Chondrocyte (in vitro differentiated cells): Measurements from ENCODE around the gene MAD2L2. TPM values are rescaled to one million over a fixed set of nuclear protein-coding genes. Genes with fewer than 3 reads are reported as not detected.

Experiments
- DNase-seq: peaks from one replicate; pipeline ENCODE4 v3.0.0; 2021; ENCODE audit warnings: mixed read lengths, low spot score
- H3K27ac Mint-ChIP-seq: one replicate; pipeline ENCODE4 v1.8.0; 2021; ENCODE audit warnings: mild to moderate bottlenecking, moderate library complexity, mixed read lengths; ENCODE audit not compliant: unreplicated experiment
- H3K27me3 Mint-ChIP-seq: 2 replicates; pipeline ENCODE4 v1.8.0; 2021; ENCODE audit warnings: low read depth, mixed read lengths
- H3K36me3 Mint-ChIP-seq: 2 replicates; pipeline ENCODE4 v1.8.0; 2021; ENCODE audit warnings: low read depth, mixed read lengths
- H3K4me1 Mint-ChIP-seq: 2 replicates; pipeline ENCODE4 v1.8.0; 2021; ENCODE audit warnings: low read depth, mild to moderate bottlenecking, mixed read lengths
- H3K4me3 Mint-ChIP-seq: one replicate; pipeline ENCODE4 v1.8.0; 2021; ENCODE audit warnings: mild to moderate bottlenecking, moderate library complexity, mixed read lengths; ENCODE audit not compliant: unreplicated experiment
- H3K9me3 Mint-ChIP-seq: 2 replicates; pipeline ENCODE4 v1.8.0; 2021; ENCODE audit warnings: low read depth, mixed read lengths
- total RNA-seq: library from RNA; stranded (reverse); gene quantifications from 3 replicates; pipeline ENCODE4 v1.2.1, GENCODE V29; 2021
- TF ChIP-seq, protein P1 (sequence below): fragments of 200-600 bp; sonication (generic); IDR thresholded peaks from 2 replicates; pipeline ENCODE4 v1.5.0; 2021; ENCODE audit warnings: antibody characterized with exemption, mild to moderate bottlenecking, moderate library complexity

MAD2L2 gene
- total RNA-seq, 1 donor from 2014 or later, result 31.8 TPM

DNA sequence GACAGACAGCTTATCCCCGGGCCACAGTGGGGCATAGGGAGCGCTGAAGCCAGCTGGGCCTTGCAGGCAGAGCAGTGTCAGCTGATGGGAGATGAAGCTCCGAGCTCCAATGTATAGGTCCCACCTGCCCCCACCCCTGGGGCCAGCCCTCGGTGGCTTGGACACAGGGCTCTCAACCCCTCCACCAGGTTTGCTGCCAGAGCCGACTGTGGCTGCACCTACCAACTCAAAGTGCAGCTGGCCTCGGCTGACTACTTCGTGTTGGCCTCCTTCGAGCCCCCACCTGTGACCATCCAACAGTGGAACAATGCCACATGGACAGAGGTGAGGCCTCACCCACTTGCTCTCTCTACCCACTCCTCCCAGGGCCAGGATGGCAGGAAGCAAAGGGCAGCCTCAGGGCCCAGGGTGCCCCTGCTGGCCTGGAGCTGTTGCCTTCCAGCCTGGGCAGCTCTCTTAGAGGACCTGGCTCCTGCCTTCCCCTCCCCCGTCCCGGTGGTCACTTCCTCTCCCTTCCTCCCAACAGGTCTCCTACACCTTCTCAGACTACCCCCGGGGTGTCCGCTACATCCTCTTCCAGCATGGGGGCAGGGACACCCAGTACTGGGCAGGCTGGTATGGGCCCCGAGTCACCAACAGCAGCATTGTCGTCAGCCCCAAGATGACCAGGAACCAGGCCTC is 7.7 kb downstream of the MAD2L2 start:
- H3K4me1 Mint-ChIP-seq, result no peaks in the 10 kb centered on the region
- H3K4me3 Mint-ChIP-seq, result no peak overlapping the region
- DNase-seq, result no peak
- TF ChIP-seq, protein P1, sequence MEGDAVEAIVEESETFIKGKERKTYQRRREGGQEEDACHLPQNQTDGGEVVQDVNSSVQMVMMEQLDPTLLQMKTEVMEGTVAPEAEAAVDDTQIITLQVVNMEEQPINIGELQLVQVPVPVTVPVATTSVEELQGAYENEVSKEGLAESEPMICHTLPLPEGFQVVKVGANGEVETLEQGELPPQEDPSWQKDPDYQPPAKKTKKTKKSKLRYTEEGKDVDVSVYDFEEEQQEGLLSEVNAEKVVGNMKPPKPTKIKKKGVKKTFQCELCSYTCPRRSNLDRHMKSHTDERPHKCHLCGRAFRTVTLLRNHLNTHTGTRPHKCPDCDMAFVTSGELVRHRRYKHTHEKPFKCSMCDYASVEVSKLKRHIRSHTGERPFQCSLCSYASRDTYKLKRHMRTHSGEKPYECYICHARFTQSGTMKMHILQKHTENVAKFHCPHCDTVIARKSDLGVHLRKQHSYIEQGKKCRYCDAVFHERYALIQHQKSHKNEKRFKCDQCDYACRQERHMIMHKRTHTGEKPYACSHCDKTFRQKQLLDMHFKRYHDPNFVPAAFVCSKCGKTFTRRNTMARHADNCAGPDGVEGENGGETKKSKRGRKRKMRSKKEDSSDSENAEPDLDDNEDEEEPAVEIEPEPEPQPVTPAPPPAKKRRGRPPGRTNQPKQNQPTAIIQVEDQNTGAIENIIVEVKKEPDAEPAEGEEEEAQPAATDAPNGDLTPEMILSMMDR, result no peak
- H3K27ac Mint-ChIP-seq, result peak overlapping the region; percentile 41
- H3K36me3 Mint-ChIP-seq, result peaks cover 9% of the 10 kb centered on the region
- no peaks in the 10 kb centered on the region for H3K27me3 Mint-ChIP-seq
- no peaks in the 10 kb centered on the region for H3K9me3 Mint-ChIP-seq

DNA sequence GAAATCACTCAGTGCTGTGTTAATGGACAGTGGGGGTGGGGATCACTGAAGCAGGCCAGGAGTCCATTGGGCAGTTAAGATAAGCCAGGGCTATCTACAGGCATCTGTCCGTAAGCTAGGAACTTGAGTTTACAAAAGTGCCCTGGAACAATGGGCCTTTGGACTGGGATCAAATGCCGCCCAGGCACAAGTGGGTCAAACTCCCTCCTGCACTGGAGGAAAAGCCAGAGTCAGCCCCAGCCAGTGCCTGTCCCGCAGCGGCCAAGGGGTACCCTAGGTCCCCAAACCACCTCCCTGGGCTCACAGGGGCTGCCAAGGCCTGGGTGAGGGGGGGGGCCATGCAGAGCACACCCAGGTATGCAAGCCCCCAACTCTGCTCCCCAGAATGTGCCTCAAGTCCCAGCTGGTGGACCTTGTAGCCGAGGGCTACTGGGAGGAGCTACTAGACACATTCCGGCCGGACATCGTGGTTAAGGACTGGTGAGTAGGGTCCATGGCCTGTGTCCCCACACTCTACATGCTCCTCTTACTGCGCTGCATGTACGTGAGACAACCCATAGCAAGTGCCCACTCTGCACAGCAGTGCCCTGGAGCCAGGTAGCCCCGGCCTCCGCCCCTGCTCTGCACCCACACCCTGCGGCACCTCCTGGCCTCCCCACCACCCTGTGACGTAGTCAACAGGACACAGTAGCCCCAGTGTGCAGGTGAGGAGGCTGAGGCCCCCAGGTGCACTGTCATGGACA is 9.2 kb downstream of the MAD2L2 start:
- Mint-ChIP-seq H3K4me3 (no peak overlapping the region), H3K9me3 (no peaks in the 10 kb centered on the region), H3K36me3 (peaks cover 9% of the 10 kb centered on the region), H3K27me3 (no peaks in the 10 kb centered on the region), H3K27ac (no peak overlapping the region), H3K4me1 (peaks cover 3% of the 10 kb centered on the region)
- TF ChIP-seq, protein P1, result no peak
- no peak for DNase-seq

DNA sequence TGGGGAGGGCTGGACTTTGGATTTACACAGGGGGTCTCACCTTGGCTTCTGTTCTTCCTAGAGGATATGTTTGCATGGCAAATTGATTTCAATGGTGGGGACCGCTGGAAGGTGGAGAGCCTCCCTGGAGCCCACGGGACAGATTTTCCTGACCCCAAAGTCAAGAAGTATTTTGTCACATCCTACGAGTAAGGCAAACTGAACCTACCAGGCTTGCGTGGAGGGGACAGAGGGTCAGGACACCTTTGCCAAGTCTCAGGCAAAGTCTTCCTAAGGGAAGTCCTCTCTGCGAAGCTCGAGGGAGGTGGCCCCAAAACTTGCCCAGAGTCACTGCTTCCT is 9.8 kb downstream of the MAD2L2 start:
- H3K27ac Mint-ChIP-seq, result no peak overlapping the region
- no peak overlapping the region for H3K4me3 Mint-ChIP-seq

DNA sequence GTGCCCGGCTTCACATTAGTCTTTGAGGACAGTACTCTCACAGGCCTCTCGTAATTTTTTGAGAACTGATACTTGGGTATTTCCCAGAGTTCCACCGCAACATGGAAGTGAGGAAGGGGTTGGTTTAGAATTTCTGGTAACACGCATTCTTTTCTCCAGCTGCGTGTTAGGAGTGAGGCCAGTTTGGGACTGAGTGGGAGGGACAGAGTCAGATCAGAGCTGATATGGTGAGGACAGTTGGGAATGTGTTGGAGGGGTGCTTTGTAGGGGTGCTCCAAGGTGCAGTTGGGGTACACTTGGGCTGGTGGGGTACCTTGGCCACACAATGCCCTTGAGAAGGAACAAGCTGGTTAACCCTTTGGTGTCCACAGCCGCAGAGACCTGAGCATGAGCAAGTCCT is 10.2 kb downstream of the MAD2L2 start:
- H3K36me3 Mint-ChIP-seq, result peaks cover 9% of the 10 kb centered on the region
- H3K4me3 Mint-ChIP-seq, result no peak overlapping the region
- H3K9me3 Mint-ChIP-seq, result no peaks in the 10 kb centered on the region
- TF ChIP-seq, protein P1, result no peak
- no peak for DNase-seq
- H3K4me1 Mint-ChIP-seq, result peaks cover 3% of the 10 kb centered on the region
- no peaks in the 10 kb centered on the region for H3K27me3 Mint-ChIP-seq
- no peak overlapping the region for H3K27ac Mint-ChIP-seq

More for the DNA sequence above, 9.8 kb downstream of the MAD2L2 start:
- H3K27me3 Mint-ChIP-seq, result no peaks in the 10 kb centered on the region
- no peak for DNase-seq
- H3K4me1 Mint-ChIP-seq, result peaks cover 3% of the 10 kb centered on the region
- TF ChIP-seq, protein P1, result no peak
- H3K9me3 Mint-ChIP-seq, result no peaks in the 10 kb centered on the region
- peaks cover 9% of the 10 kb centered on the region for H3K36me3 Mint-ChIP-seq

DNA sequence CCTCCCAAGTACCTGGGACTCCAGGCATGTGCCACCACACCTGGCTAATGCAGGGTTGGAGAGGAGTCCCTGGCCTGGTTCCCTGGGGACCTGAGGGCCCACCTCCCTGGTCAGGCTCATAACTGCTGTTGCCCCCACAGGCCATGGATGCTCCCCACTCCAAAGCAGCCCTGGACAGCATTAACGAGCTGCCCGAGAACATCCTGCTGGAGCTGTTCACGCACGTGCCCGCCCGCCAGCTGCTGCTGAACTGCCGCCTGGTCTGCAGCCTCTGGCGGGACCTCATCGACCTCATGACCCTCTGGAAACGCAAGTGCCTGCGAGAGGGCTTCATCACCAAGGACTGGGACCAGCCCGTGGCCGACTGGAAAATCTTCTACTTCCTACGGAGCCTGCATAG is 12.4 kb downstream of the MAD2L2 start:
- Mint-ChIP-seq H3K27ac (no peak overlapping the region), H3K27me3 (no peaks in the 10 kb centered on the region), H3K4me1 (peaks cover 3% of the 10 kb centered on the region), H3K36me3 (peaks cover 7% of the 10 kb centered on the region), H3K4me3 (no peak overlapping the region), H3K9me3 (no peaks in the 10 kb centered on the region)
- TF ChIP-seq, protein P1, result no peak
- no peak for DNase-seq
